ENCODE data around the gene AOPEP. TPM values are rescaled to one million over a fixed set of nuclear protein-coding genes. Genes with fewer than 3 reads are reported as not detected.

Gene AOPEP
- total and polyA plus RNA-seq, 4 donors, result 29.0 to 121 (median 60.0) TPM

- 86 to 93% methylated on average over 2 of the region's 2 CpGs for WGBS, 2 donors
- TF ChIP-seq CTCF (IDR thresholded peaks at IDR 0.05; ENCODE audit: control extremely low read depth, extremely low read depth), result no peak
- H3K9ac ChIP-seq (ENCODE audit: insufficient read depth in 1 of 2, low read length in 2 of 2), result no peak overlapping the region
These were observed 177.5 kb downstream of the AOPEP start for GRCh38 chr9:94903961-94904421.

GRCh38 chr9:94904806-94905205 lies 178.3 kb downstream of the AOPEP start:
- Histone ChIP-seq H3K9me3 (ENCODE audit: control insufficient read depth in 4 of 4, insufficient read depth in 3 of 4, low read length in 3 of 4) (no peaks in the 10 kb centered on the region), H3K4me1 (ENCODE audit: control insufficient read depth in 5 of 5, insufficient read depth in 5 of 5, low read length in 5 of 5) (peaks cover 6 to 45% (median 15%) of the 10 kb centered on the region in 5 donors), H3K9ac (ENCODE audit: insufficient read depth in 1 of 2, low read length in 2 of 2) (no peak overlapping the region), H3K27me3 (ENCODE audit: control insufficient read depth in 3 of 3, insufficient read depth in 3 of 3, low read length in 2 of 3) (no peaks in the 10 kb centered on the region), H3K36me3 (ENCODE audit: control insufficient read depth in 4 of 4, insufficient read depth in 4 of 4, low read length in 4 of 4) (no peaks in the 10 kb centered on the region), H3K27ac (ENCODE audit: low read depth in 1 of 2, low read length in 1 of 2) (no peak overlapping the region), H3K4me3 (no peak overlapping the region)
- DNase-seq (no peak), ATAC-seq (ENCODE audit: insufficient read depth, low FRiP score) (no peak)
- no peak for TF ChIP-seq CTCF (IDR thresholded peaks at IDR 0.05; ENCODE audit: control extremely low read depth, extremely low read depth)
- 94 to 98% methylated on average over 3 of the region's 3 CpGs for WGBS, 2 donors

More at GRCh38 chr9:94903961-94904421, 177.5 kb downstream of the AOPEP start:
- Histone ChIP-seq H3K4me1 (ENCODE audit: control insufficient read depth in 5 of 5, insufficient read depth in 5 of 5, low read length in 5 of 5) (peaks cover 6 to 47% (median 15%) of the 10 kb centered on the region in 5 donors), H3K27me3 (ENCODE audit: control insufficient read depth in 3 of 3, insufficient read depth in 3 of 3, low read length in 2 of 3) (no peaks in the 10 kb centered on the region), H3K27ac (ENCODE audit: low read depth in 1 of 2, low read length in 1 of 2) (no peak overlapping the region), H3K9me3 (ENCODE audit: control insufficient read depth in 4 of 4, insufficient read depth in 3 of 4, low read length in 3 of 4) (no peaks in the 10 kb centered on the region), H3K36me3 (ENCODE audit: control insufficient read depth in 4 of 4, insufficient read depth in 4 of 4, low read length in 4 of 4) (no peaks in the 10 kb centered on the region), H3K4me3 (no peak overlapping the region)
- DNase-seq (no peak), ATAC-seq (ENCODE audit: insufficient read depth, low FRiP score) (no peak)

GRCh38 chr9:94905606-94906005 lies 179.1 kb downstream of the AOPEP start:
- TF ChIP-seq CTCF (IDR thresholded peaks at IDR 0.05; ENCODE audit: control extremely low read depth, extremely low read depth), result no peak
- DNase-seq (no peak), ATAC-seq (ENCODE audit: insufficient read depth, low FRiP score) (no peak)
- no peak overlapping the region for H3K4me3 ChIP-seq
- 97 to 98% methylated on average over 2 of the region's 2 CpGs for WGBS, 2 donors
- H3K9ac ChIP-seq (ENCODE audit: insufficient read depth in 1 of 2, low read length in 2 of 2), result no peak overlapping the region
- H3K36me3 ChIP-seq (ENCODE audit: control insufficient read depth in 4 of 4, insufficient read depth in 4 of 4, low read length in 4 of 4), result no peaks in the 10 kb centered on the region
- H3K27ac ChIP-seq (ENCODE audit: low read depth in 1 of 2, low read length in 1 of 2), result no peak overlapping the region
- no peaks in the 10 kb centered on the region for H3K27me3 ChIP-seq (ENCODE audit: control insufficient read depth in 3 of 3, insufficient read depth in 3 of 3, low read length in 2 of 3)
- H3K9me3 ChIP-seq (ENCODE audit: control insufficient read depth in 4 of 4, insufficient read depth in 3 of 4, low read length in 3 of 4), result no peaks in the 10 kb centered on the region
- H3K4me1 ChIP-seq (ENCODE audit: control insufficient read depth in 5 of 5, insufficient read depth in 5 of 5, low read length in 5 of 5), result peaks cover 7 to 42% (median 10%) of the 10 kb centered on the region in 5 donors

GRCh38 chr9:94906181-94906580 lies 179.7 kb downstream of the AOPEP start:
- no peaks in the 10 kb centered on the region for H3K9me3 ChIP-seq (ENCODE audit: control insufficient read depth in 4 of 4, insufficient read depth in 3 of 4, low read length in 3 of 4)
- WGBS, 2 donors, result 92 to 95% methylated on average over 6 of the region's 6 CpGs
- DNase-seq, result no peak
- peaks cover 7 to 44% (median 10%) of the 10 kb centered on the region in 5 donors for H3K4me1 ChIP-seq (ENCODE audit: control insufficient read depth in 5 of 5, insufficient read depth in 5 of 5, low read length in 5 of 5)
- ATAC-seq (ENCODE audit: insufficient read depth, low FRiP score), result no peak
- H3K9ac ChIP-seq (ENCODE audit: insufficient read depth in 1 of 2, low read length in 2 of 2), result no peak overlapping the region
- H3K27me3 ChIP-seq (ENCODE audit: control insufficient read depth in 3 of 3, insufficient read depth in 3 of 3, low read length in 2 of 3), result no peaks in the 10 kb centered on the region
- TF ChIP-seq CTCF (IDR thresholded peaks at IDR 0.05; ENCODE audit: control extremely low read depth, extremely low read depth), result no peak
- no peaks in the 10 kb centered on the region for H3K36me3 ChIP-seq (ENCODE audit: control insufficient read depth in 4 of 4, insufficient read depth in 4 of 4, low read length in 4 of 4)
- no peak overlapping the region for H3K4me3 ChIP-seq
- peak overlapping the region in 1 of 2 donors; percentile 20 for H3K27ac ChIP-seq (ENCODE audit: low read depth in 1 of 2, low read length in 1 of 2)
